SK-N-SH (cell line): ENCODE measurements around the gene C1S. TPM values are rescaled to one million over a fixed set of nuclear protein-coding genes. Genes with fewer than 3 reads are reported as not detected.
"Not testable (repeated sequence)": the region's sequence is repeated elsewhere in the genome, so short reads cannot be mapped to it uniquely, and the experiment has no call there.

Experiments used
- CTCF ChIA-PET: fragments of 300-600, 350-600 bp; formaldehyde crosslinking; extraction: SDS; loops from one replicate; lab custom pipeline; 2021; lab: Yijun Ruan, JAX
- POLR2A ChIA-PET: fragments of 350-600 bp; sonication (Branson Sonifier 250); formaldehyde crosslinking; extraction: SDS; loops from one replicate; lab custom pipeline; 2020; ENCODE audit warnings: antibody characterized with exemption, inconsistent platforms; lab: Yijun Ruan, JAX
- DNase-seq: peaks from one replicate; pipeline ENCODE4 v3.0.0; 2012
- H2AFZ ChIP-seq: fragments of 200-600 bp; sonication (generic); 2 replicates; pipeline ENCODE4 v1.8.1; 2016; ENCODE audit warnings: antibody characterized with exemption, mild to moderate bottlenecking, low read depth
- H3F3A ChIP-seq: fragments of 200-600 bp; sonication (generic); replicated peaks from 2 replicates; pipeline ENCODE3; 2016; ENCODE audit warnings: antibody characterized with exemption, mild to moderate bottlenecking; ENCODE audit not compliant: insufficient read depth
- H3K27ac ChIP-seq, 2 experiments: fragments of 200-500 bp in 1 of 2; fragments of 200-600 bp in 1 of 2; sonication (Bioruptor generic) in 1 of 2; sonication (generic), shearing (Covaris generic) in 1 of 2; 2 replicates each; pipeline versions ENCODE4 v1.5.1 to v1.6.1; 2014 to 2016; ENCODE audit warnings: low read depth in 2 of 2, inconsistent platforms in 1 of 2, low read length in 1 of 2, mild to moderate bottlenecking in 1 of 2, mixed read lengths in 1 of 2
- H3K27me3 ChIP-seq: fragments of 200-600 bp; sonication (generic), shearing (Covaris generic); 2 replicates; pipeline ENCODE4 v1.6.1; 2016; ENCODE audit warnings: mixed run types; ENCODE audit not compliant: insufficient read depth
- H3K36me3 ChIP-seq, 2 experiments: fragments of 200-500 bp in 1 of 2; fragments of 200-600 bp in 1 of 2; sonication (Bioruptor generic) in 1 of 2; sonication (generic) in 1 of 2; replicated peaks in 1 of 2; 2 replicates each; pipeline versions ENCODE3 to v1.5.1; 2014 to 2016; ENCODE audit warnings: low read length in 1 of 2, mild to moderate bottlenecking in 1 of 2; ENCODE audit not compliant: insufficient read depth in 2 of 2, control insufficient read depth in 1 of 2
- H3K4me1 ChIP-seq, 2 experiments: fragments of 200-500 bp in 1 of 2; fragments of 200-600 bp in 1 of 2; sonication (Bioruptor generic) in 1 of 2; sonication (generic), shearing (Covaris generic) in 1 of 2; 2 replicates each; pipeline versions ENCODE4 v1.5.1 to v1.6.1; 2014 to 2016; ENCODE audit warnings: low read depth in 1 of 2, low read length in 1 of 2, mixed run types in 1 of 2; ENCODE audit not compliant: insufficient read depth in 2 of 2, control insufficient read depth in 1 of 2
- H3K4me2 ChIP-seq: fragments of 200-600 bp; sonication (generic), shearing (Covaris generic); 2 replicates; pipeline ENCODE4 v1.6.1; 2017; ENCODE audit warnings: mixed run types
- H3K4me3 ChIP-seq, 2 experiments: fragments of 200-500 bp in 1 of 2; fragments of 200-600 bp in 1 of 2; sonication (Bioruptor generic) in 1 of 2; sonication (generic), shearing (Covaris generic) in 1 of 2; 2 replicates each; pipeline versions ENCODE4 v1.5.1 to v1.8.1; 2014 to 2016; ENCODE audit warnings: low read depth in 2 of 2, inconsistent platforms in 1 of 2, low read length in 1 of 2, mild to moderate bottlenecking in 1 of 2, mixed read lengths in 1 of 2, moderate library complexity in 1 of 2
- H3K79me2 ChIP-seq: fragments of 200-600 bp; sonication (generic); 2 replicates; pipeline ENCODE4 v1.8.1; 2017; ENCODE audit warnings: mild to moderate bottlenecking; ENCODE audit not compliant: insufficient read depth
- H3K9ac ChIP-seq: fragments of 200-600 bp; sonication (generic); 2 replicates; pipeline ENCODE4 v1.6.1; 2017; ENCODE audit warnings: mixed run types
- H3K9me2 ChIP-seq: fragments of 200-600 bp; sonication (generic); 2 replicates; pipeline ENCODE4 v1.6.1; 2017; ENCODE audit warnings: mixed run types
- H3K9me3 ChIP-seq: fragments of 200-600 bp; sonication (generic); 2 replicates; pipeline ENCODE4 v1.6.1; 2017; ENCODE audit warnings: mixed run types, mild to moderate bottlenecking, moderate library complexity
- H4K20me1 ChIP-seq: fragments of 200-600 bp; sonication (generic); 2 replicates; pipeline ENCODE4 v1.6.1; 2017; ENCODE audit warnings: mild to moderate bottlenecking, mixed run types; ENCODE audit not compliant: insufficient read depth
- RXRA ChIP-seq: IDR thresholded peaks from 2 replicates; pipeline ENCODE4 v1.4.0; 2012; ENCODE audit warnings: low read depth, mild to moderate bottlenecking, borderline replicate concordance
- SMC3 ChIP-seq: IDR thresholded peaks from 2 replicates; pipeline ENCODE4 v1.6.1; 2012; ENCODE audit warnings: low read depth, low read length, improper control_type of control experiment
- TEAD4 ChIP-seq: IDR thresholded peaks from 2 replicates; pipeline ENCODE4 v1.4.0; 2012; ENCODE audit warnings: mild to moderate bottlenecking, borderline replicate concordance; ENCODE audit not compliant: insufficient read depth
- WGBS: methylation state at CpG from one replicate; pipeline ENCODE4 v1.1.6; 2017; ENCODE audit warnings: low lambda C conversion rate; 5-methylcytosine and 5-hydroxymethylcytosine counted together
- polyA plus RNA-seq, 3 experiments: library from polyadenylated mRNA; depleted of rRNA; stranded (reverse); fragments of >200 nt; gene quantifications; 2 replicates each; pipeline ENCODE4 v1.2.3, GENCODE V29; 2012
- TF ChIP-seq, protein P1 (sequence below): IDR thresholded peaks from 2 replicates; pipeline ENCODE4 v1.6.1; 2012; ENCODE audit warnings: mild to moderate bottlenecking, low read depth, low read length, moderate library complexity

The C1S gene
- polyA plus RNA-seq, 1 of the 3 experiments (the other 2 are of a cell fraction), result 14.5 TPM

DNA sequence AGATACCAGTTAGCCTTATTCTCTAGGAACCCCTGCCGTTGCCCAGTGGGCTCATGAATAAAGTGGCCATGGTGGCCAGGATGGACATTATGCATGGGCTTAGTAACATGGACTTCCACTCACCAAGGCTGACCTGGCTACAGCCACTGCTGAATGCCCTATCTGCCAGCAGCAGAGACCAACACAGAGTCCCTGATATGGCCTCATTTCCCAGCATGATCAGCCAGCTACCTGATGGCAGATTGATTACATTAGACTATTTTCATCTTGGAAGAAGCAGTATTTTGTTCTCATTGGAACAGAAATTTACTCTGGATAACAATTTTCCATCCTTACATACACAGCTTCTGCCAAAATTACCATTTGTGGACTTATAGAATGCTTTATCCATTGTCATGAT lies 26.1 kb upstream of the C1S start:
- no peaks in the 10 kb centered on the region for H3K9me3 ChIP-seq
- no peaks in the 10 kb centered on the region for H3K36me3 ChIP-seq
- peaks cover 0 to 5% of the 10 kb centered on the region in 2 experiments; a peak in 1 of 4 replicates for H3K4me1 ChIP-seq
- no peak for TF ChIP-seq TEAD4
- no peak for TF ChIP-seq SMC3
- TF ChIP-seq RXRA, result no peak
- TF ChIP-seq, all 33 proteins: peak for 0
- Histone ChIP-seq H3K9ac (no peak overlapping the region), H3K27me3 (no peaks in the 10 kb centered on the region; the same call in 1 of the 2 replicates), H3F3A (no peaks in the 10 kb centered on the region), H4K20me1 (no peaks in the 10 kb centered on the region), H2AFZ (no peak overlapping the region), H3K27ac (no peak overlapping the region), H3K9me2 (no peaks in the 10 kb centered on the region), H3K79me2 (no peaks in the 10 kb centered on the region), H3K4me2 (no peak overlapping the region), H3K4me3 (no peak overlapping the region)
- CTCF ChIA-PET, result interaction anchor here (1.6 kb wide), 1 partner anchor 8 kb away, joined by 7 read pairs; no protein-coding TSS in a partner anchor
- POLR2A ChIA-PET, result no interaction called here
- 10% methylated on average over 1 of the region's 1 CpG for WGBS
- DNase-seq, result no peak

DNA sequence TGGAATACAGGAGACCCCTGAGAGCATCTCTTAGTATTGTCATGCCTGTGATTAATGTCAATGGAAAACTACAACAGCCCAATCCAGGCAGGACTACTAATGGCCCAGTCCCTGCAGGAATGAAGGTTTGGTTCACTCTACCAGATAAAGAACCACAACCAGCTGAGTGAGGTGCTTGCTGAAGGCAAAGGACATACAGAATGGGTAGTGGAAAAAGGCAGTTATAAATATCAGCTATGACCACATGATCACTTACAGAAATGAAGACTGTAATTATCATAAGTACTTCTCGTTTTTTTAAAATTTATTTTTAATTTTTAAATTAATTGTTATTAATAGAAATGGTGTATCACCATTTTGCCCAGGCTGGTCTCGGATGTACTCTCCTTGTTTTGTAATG lies 25.1 kb upstream of the C1S start:
- no peak for DNase-seq
- 31% methylated on average over 2 of the region's 2 CpGs for WGBS

DNA sequence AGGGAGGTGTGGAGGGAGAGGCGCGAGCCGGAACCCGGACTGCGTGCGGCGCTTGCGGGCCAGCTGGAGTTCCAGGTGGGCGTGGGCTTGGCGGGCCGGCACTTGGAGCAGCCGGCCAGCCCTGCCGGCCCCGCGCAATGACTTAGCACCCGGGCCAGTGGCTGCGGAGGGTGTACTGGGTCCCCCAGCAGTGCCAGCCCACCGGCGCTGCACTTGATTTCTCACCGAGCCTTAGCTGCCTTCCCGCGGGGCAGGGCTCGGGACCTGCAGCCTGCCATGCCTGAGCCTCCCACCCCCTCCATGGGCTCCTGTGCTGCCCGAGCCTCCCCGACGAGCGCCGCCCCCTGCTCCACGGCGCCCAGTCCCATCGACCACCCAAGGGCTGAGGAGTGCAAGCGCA lies 23.1 kb upstream of the C1S start:
- DNase-seq, H3K9me2 ChIP-seq, CTCF ChIA-PET, H3K27ac ChIP-seq, POLR2A ChIA-PET, H3K79me2 ChIP-seq, H3K36me3 ChIP-seq, H2AFZ ChIP-seq, H4K20me1 ChIP-seq, H3K4me3 ChIP-seq, H3K27me3 ChIP-seq, H3K9me3 ChIP-seq, H3K9ac ChIP-seq, H3K4me1 ChIP-seq, H3F3A ChIP-seq, H3K4me2 ChIP-seq: not testable (repeated sequence)
- WGBS, result 83% methylated on average over 7 of the region's 32 CpGs

More for the DNA sequence above, 25.1 kb upstream of the C1S start:
- no peak for TF ChIP-seq TEAD4
- TF ChIP-seq, protein P1, sequence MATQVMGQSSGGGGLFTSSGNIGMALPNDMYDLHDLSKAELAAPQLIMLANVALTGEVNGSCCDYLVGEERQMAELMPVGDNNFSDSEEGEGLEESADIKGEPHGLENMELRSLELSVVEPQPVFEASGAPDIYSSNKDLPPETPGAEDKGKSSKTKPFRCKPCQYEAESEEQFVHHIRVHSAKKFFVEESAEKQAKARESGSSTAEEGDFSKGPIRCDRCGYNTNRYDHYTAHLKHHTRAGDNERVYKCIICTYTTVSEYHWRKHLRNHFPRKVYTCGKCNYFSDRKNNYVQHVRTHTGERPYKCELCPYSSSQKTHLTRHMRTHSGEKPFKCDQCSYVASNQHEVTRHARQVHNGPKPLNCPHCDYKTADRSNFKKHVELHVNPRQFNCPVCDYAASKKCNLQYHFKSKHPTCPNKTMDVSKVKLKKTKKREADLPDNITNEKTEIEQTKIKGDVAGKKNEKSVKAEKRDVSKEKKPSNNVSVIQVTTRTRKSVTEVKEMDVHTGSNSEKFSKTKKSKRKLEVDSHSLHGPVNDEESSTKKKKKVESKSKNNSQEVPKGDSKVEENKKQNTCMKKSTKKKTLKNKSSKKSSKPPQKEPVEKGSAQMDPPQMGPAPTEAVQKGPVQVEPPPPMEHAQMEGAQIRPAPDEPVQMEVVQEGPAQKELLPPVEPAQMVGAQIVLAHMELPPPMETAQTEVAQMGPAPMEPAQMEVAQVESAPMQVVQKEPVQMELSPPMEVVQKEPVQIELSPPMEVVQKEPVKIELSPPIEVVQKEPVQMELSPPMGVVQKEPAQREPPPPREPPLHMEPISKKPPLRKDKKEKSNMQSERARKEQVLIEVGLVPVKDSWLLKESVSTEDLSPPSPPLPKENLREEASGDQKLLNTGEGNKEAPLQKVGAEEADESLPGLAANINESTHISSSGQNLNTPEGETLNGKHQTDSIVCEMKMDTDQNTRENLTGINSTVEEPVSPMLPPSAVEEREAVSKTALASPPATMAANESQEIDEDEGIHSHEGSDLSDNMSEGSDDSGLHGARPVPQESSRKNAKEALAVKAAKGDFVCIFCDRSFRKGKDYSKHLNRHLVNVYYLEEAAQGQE, result no peak
- TF ChIP-seq, all 33 proteins: peak for 0
- Histone ChIP-seq H3K36me3 (no peaks in the 10 kb centered on the region), H3F3A (no peaks in the 10 kb centered on the region), H3K27me3 (no peaks in the 10 kb centered on the region; the same call in 1 of the 2 replicates), H2AFZ (no peak overlapping the region), H3K4me2 (no peak overlapping the region), H3K9ac (no peak overlapping the region), H3K79me2 (no peaks in the 10 kb centered on the region), H3K9me3 (no peaks in the 10 kb centered on the region), H3K4me1 (peaks cover 0 to 5% of the 10 kb centered on the region in 2 experiments; a peak in 1 of 4 replicates), H4K20me1 (no peaks in the 10 kb centered on the region), H3K27ac (no peak overlapping the region), H3K9me2 (no peaks in the 10 kb centered on the region), H3K4me3 (no peak overlapping the region)
- CTCF ChIA-PET, result no interaction called here
- POLR2A ChIA-PET, result no interaction called here
